Hepatocyte (in vitro differentiated cells): ENCODE data around the gene KDM4B.

Experiments used
- EZH2 ChIP-seq: fragments of 200-600 bp; sonication (generic); IDR thresholded peaks from 2 replicates; pipeline ENCODE4 v1.6.1; 2016; ENCODE audit warnings: antibody characterized with exemption, mild to moderate bottlenecking, borderline replicate concordance
- TF ChIP-seq, protein P1 (sequence below): fragments of 200-600 bp; sonication (generic); IDR thresholded peaks from 2 replicates; pipeline ENCODE4 v1.5.1; 2016; ENCODE audit warnings: antibody characterized with exemption, mild to moderate bottlenecking; ENCODE audit not compliant: poor library complexity

- TF ChIP-seq, protein P1, sequence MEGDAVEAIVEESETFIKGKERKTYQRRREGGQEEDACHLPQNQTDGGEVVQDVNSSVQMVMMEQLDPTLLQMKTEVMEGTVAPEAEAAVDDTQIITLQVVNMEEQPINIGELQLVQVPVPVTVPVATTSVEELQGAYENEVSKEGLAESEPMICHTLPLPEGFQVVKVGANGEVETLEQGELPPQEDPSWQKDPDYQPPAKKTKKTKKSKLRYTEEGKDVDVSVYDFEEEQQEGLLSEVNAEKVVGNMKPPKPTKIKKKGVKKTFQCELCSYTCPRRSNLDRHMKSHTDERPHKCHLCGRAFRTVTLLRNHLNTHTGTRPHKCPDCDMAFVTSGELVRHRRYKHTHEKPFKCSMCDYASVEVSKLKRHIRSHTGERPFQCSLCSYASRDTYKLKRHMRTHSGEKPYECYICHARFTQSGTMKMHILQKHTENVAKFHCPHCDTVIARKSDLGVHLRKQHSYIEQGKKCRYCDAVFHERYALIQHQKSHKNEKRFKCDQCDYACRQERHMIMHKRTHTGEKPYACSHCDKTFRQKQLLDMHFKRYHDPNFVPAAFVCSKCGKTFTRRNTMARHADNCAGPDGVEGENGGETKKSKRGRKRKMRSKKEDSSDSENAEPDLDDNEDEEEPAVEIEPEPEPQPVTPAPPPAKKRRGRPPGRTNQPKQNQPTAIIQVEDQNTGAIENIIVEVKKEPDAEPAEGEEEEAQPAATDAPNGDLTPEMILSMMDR, result no peak
- TF ChIP-seq EZH2, result no peak
Observed at GRCh38 chr19:4974880-4975469, 6.1 kb downstream of the KDM4B start.
